SU-DHL-6 (cell line): ENCODE results near the gene TSG101.

ENCODE experiments used
- CTCF ChIP-seq: fragments of 200-600 bp; sonication (generic); IDR thresholded peaks from one replicate; pipeline ENCODE4 v1.5.1; 2017; ENCODE audit warnings: antibody characterized with exemption, mild to moderate bottlenecking, low read length, moderate library complexity; ENCODE audit not compliant: insufficient read depth, poor library complexity, severe bottlenecking
- EZH2phosphoT487 ChIP-seq: fragments of 200-600 bp; sonication (generic), shearing (Covaris generic); conservative IDR thresholded peaks from 2 replicates; pipeline ENCODE4 v1.6.1; 2018; ENCODE audit warnings: mild to moderate bottlenecking, antibody characterized with exemption, low read length, moderate library complexity, mixed read lengths

- no peak for TF ChIP-seq CTCF
- no peak for TF ChIP-seq EZH2phosphoT487
Measured at GRCh38 chr11:18472587-18472986, 54.2 kb downstream of the TSG101 start.
